DND-41 (cell line): Measurements from ENCODE around the gene ADCK1.

Experiments
- ATAC-seq: fragments of 200-7000 bp; cut with Tn5 transposase; 3 replicates; pipeline ENCODE4 v1.9.1; 2021; ENCODE audit warnings: low read depth; ENCODE audit not compliant: insufficient read depth
- DNase-seq: peaks from one replicate; pipeline ENCODE4 v3.0.0-alpha.2; 2020
- H2AFZ ChIP-seq: 2 replicates; pipeline ENCODE4 v1.6.0; 2012; ENCODE audit warnings: low read depth, low read length
- H3K27ac ChIP-seq: 2 replicates; pipeline ENCODE4 v1.5.1; 2012; ENCODE audit warnings: low read length, inconsistent platforms
- H3K27me3 ChIP-seq: fragments of 200-600 bp; sonication (generic); 2 replicates; pipeline ENCODE4 v1.6.0; 2012; ENCODE audit warnings: low read length, mild to moderate bottlenecking, inconsistent platforms; ENCODE audit not compliant: insufficient read depth, poor library complexity
- H3K36me3 ChIP-seq: 2 replicates; pipeline ENCODE4 v1.5.1; 2012; ENCODE audit warnings: low read length, inconsistent platforms; ENCODE audit not compliant: insufficient read depth
- H3K4me1 ChIP-seq: 2 replicates; pipeline ENCODE4 v1.5.1; 2012; ENCODE audit warnings: mild to moderate bottlenecking, low read length; ENCODE audit not compliant: insufficient read depth
- H3K4me2 ChIP-seq: 2 replicates; pipeline ENCODE4 v1.6.0; 2012; ENCODE audit warnings: mild to moderate bottlenecking, moderate library complexity, low read length, inconsistent platforms; ENCODE audit not compliant: insufficient read depth
- H3K4me3 ChIP-seq, 2 experiments: fragments of 200-600 bp in 1 of 2; shearing (Covaris generic) in 1 of 2; 2 replicates each; pipeline ENCODE4 v1.5.1; 2012 to 2016; ENCODE audit warnings: inconsistent platforms in 2 of 2, low read length in 2 of 2, mild to moderate bottlenecking in 2 of 2, low read depth in 1 of 2, moderate library complexity in 1 of 2
- H3K79me2 ChIP-seq: 2 replicates; pipeline ENCODE4 v1.6.0; 2012; ENCODE audit warnings: low read length, inconsistent platforms; ENCODE audit not compliant: insufficient read depth
- H3K9ac ChIP-seq: 2 replicates; pipeline ENCODE4 v1.6.0; 2012; ENCODE audit warnings: low read depth, mild to moderate bottlenecking, inconsistent platforms, low read length, moderate library complexity
- H3K9me3 ChIP-seq: 2 replicates; pipeline ENCODE4 v1.5.1; 2012; ENCODE audit warnings: low read length, moderate library complexity, mild to moderate bottlenecking, inconsistent platforms; ENCODE audit not compliant: insufficient read depth, severe bottlenecking
- H4K20me1 ChIP-seq: 2 replicates; pipeline ENCODE4 v1.6.0; 2012; ENCODE audit warnings: low read length; ENCODE audit not compliant: insufficient read depth
- EZH2 ChIP-seq: IDR thresholded peaks from 3 replicates; pipeline ENCODE4 v1.6.1; 2012; ENCODE audit warnings: borderline replicate concordance, low read depth, mild to moderate bottlenecking, moderate library complexity, low read length, inconsistent platforms; ENCODE audit not compliant: severe bottlenecking
- TF ChIP-seq, protein P1 (sequence below): IDR thresholded peaks from 2 replicates; pipeline ENCODE4 v1.5.1; 2012; ENCODE audit warnings: borderline replicate concordance, low read length, moderate library complexity, mild to moderate bottlenecking; ENCODE audit not compliant: poor library complexity, severe bottlenecking; ENCODE audit errors: extremely low read depth

ADCK1 gene

DNA sequence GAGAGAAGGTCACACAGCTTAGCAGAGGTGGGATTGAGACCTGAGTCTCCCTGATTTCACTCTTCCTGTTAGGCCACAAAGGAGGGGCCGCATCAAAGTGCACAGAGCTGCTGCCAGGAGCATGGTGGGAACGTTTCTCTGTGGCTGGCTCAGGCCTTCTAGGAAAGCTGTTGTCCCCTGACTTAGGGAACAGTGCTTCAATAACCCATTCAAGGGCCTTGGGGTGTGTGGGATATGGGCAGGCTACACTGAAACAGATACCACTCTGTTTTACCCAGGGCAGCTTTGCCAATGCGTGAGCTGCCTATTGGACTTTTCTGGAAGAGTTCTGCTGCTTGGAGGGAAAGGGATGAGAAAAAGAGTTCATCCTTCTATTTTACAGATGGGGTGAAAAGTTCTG, 110.0 kb downstream of the ADCK1 start:
- Histone ChIP-seq H3K4me1 (no peaks in the 10 kb centered on the region), H3K9ac (no peak overlapping the region)

DNA sequence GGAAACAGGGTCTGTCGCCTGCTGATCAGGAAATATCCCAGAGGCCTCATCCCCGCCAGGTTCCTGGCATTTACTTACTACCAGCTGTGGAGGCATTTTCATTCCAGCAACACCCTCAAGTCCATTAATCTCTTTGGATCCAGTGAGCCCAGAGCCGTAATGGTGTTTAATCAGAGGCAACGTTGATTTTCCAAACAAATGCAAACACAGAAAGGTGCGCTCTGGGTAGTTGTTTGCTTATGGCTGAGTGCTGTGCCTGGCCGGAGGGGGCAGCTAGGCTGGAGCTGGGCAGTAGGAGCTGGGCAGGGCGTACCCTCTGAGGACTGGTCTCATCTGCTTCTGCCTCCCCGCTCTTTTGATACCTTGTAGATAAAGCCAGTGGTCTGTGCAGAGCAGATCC, 110.6 kb downstream of the ADCK1 start:
- Histone ChIP-seq H3K27ac (no peak overlapping the region), H4K20me1 (no peaks in the 10 kb centered on the region), H3K36me3 (no peaks in the 10 kb centered on the region), H3K79me2 (no peaks in the 10 kb centered on the region), H2AFZ (no peak overlapping the region), H3K27me3 (no peaks in the 10 kb centered on the region), H3K9me3 (no peaks in the 10 kb centered on the region), H3K9ac (no peak overlapping the region), H3K4me3 (no peak overlapping the region), H3K4me2 (no peak overlapping the region), H3K4me1 (no peaks in the 10 kb centered on the region)
- TF ChIP-seq, protein P1, sequence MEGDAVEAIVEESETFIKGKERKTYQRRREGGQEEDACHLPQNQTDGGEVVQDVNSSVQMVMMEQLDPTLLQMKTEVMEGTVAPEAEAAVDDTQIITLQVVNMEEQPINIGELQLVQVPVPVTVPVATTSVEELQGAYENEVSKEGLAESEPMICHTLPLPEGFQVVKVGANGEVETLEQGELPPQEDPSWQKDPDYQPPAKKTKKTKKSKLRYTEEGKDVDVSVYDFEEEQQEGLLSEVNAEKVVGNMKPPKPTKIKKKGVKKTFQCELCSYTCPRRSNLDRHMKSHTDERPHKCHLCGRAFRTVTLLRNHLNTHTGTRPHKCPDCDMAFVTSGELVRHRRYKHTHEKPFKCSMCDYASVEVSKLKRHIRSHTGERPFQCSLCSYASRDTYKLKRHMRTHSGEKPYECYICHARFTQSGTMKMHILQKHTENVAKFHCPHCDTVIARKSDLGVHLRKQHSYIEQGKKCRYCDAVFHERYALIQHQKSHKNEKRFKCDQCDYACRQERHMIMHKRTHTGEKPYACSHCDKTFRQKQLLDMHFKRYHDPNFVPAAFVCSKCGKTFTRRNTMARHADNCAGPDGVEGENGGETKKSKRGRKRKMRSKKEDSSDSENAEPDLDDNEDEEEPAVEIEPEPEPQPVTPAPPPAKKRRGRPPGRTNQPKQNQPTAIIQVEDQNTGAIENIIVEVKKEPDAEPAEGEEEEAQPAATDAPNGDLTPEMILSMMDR = no peak
- TF ChIP-seq EZH2 = no peak
- DNase-seq (no peak), ATAC-seq (no peak)

More for the DNA sequence above, 110.0 kb downstream of the ADCK1 start:
- TF ChIP-seq, protein P1 = no peak
- no peak for TF ChIP-seq EZH2
- Histone ChIP-seq H3K36me3 (no peaks in the 10 kb centered on the region), H3K27ac (no peak overlapping the region), H3K9me3 (no peaks in the 10 kb centered on the region), H3K4me3 (no peak overlapping the region), H3K27me3 (no peaks in the 10 kb centered on the region), H3K79me2 (no peaks in the 10 kb centered on the region), H3K4me2 (no peak overlapping the region), H4K20me1 (no peaks in the 10 kb centered on the region), H2AFZ (no peak overlapping the region)
- DNase-seq (no peak), ATAC-seq (no peak)

DNA sequence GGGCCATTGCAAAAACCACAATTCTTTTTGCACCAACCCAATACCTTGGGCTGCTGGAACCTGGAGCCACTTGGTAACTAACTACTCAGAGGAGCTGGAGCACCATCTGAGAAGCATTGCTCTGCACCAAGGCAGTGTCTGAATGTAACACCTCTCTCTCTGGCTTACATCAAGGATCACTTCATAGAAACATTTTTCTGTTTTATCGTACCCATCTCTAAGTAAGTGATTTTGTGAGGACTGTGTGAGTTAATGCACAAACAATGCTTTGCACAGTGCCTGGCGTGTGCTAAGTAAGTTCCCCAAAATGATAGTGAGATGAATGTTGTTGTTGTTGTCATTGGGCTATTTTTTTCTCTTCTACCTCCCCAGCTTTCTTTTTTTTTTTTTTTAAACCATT, 111.4 kb downstream of the ADCK1 start:
- DNase-seq (no peak), ATAC-seq (no peak)
- Histone ChIP-seq H2AFZ (no peak overlapping the region), H3K36me3 (no peaks in the 10 kb centered on the region), H3K79me2 (no peaks in the 10 kb centered on the region), H3K9me3 (no peaks in the 10 kb centered on the region), H4K20me1 (no peaks in the 10 kb centered on the region), H3K9ac (no peak overlapping the region), H3K27me3 (no peaks in the 10 kb centered on the region), H3K4me2 (no peak overlapping the region), H3K4me3 (no peak overlapping the region), H3K4me1 (no peaks in the 10 kb centered on the region), H3K27ac (no peak overlapping the region)
- TF ChIP-seq EZH2 = no peak

DNA sequence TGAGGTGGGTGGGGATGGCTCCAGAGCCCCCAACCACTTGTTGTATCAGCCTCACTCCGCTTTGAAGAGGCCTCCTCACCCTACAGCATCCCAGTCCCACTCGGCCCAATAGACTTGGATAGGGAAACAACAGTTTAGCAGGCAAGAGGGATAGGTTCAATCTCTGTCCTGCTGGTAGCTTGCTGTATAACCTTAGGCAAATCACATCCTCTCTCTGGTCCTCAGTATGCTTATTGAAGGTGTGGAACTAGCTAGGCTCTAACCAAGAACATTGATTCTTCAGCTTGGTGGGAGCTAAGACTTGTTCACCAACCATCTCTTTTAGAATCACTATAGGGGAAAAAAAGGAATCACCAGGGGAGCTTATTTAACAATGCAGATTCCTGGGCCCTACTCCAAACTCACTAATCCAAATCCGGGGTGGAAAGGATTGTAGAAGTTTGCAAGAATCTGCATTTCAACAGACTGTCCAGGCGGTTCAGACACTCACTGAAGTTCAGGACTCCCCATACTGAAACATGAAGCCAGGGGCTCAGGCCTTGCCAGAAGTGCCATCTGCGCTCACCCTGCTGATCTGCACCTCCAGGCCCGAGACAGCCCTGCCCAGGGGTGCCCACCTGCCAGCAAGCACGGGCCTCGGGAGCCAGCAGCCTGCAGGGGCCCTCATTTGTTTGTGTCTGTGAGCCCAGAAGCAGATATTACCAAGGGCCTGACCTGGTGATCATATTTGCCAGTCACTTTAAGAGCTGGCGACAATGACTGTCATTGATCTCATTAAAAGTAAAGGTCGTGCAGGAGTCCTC, 113.0 kb downstream of the ADCK1 start:
- Histone ChIP-seq H3K4me2 (no peak overlapping the region), H3K9me3 (no peaks in the 10 kb centered on the region), H4K20me1 (no peaks in the 10 kb centered on the region), H3K27ac (no peak overlapping the region), H3K79me2 (no peaks in the 10 kb centered on the region), H3K36me3 (no peaks in the 10 kb centered on the region), H3K4me3 (no peak overlapping the region), H3K4me1 (no peaks in the 10 kb centered on the region), H3K9ac (no peak overlapping the region), H2AFZ (no peak overlapping the region), H3K27me3 (no peaks in the 10 kb centered on the region)
- DNase-seq (no peak), ATAC-seq (no peak)
- TF ChIP-seq, protein P1 = no peak
- no peak for TF ChIP-seq EZH2
